Measurements from ENCODE around the gene PANK2. TPM values are rescaled to one million over a fixed set of nuclear protein-coding genes. Genes with fewer than 3 reads are reported as not detected.

The PANK2 gene
- total RNA-seq, 3 donors from 2014 or later = 27.6 to 42.3 (median 29.6) TPM

DNA sequence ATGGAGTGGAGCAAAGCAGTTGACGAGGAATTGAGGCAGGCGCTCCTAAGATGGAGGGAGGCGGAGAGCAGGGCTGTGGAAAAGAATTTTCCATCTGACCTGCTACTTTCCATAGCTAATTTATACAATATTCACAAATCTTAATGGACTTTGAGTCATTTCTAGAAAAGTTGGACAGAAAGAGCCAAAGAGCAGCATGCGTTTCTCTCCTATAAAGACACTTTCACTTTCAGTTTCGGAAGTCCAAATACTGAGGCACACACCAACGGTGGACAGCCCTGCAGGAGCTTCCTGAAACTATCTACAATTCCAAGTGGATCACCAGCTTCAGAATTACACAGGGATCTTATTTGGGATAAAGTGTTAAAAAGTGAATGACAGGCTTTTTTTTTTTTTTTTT is 43.5 kb downstream of the PANK2 start:
- peak; percentile 56 for ATAC-seq
- intact Hi-C loops (cut with DNase I, micrococcal nuclease) = no loop called here
- Histone ChIP-seq H3K4me1 (ENCODE audit: low read depth) (no peaks in the 10 kb centered on the region), H3K36me3 (ENCODE audit: low read depth) (no peaks in the 10 kb centered on the region), H3K4me3 (no peak overlapping the region), H3K9me3 (no peaks in the 10 kb centered on the region)
- TF ChIP-seq, protein P1, sequence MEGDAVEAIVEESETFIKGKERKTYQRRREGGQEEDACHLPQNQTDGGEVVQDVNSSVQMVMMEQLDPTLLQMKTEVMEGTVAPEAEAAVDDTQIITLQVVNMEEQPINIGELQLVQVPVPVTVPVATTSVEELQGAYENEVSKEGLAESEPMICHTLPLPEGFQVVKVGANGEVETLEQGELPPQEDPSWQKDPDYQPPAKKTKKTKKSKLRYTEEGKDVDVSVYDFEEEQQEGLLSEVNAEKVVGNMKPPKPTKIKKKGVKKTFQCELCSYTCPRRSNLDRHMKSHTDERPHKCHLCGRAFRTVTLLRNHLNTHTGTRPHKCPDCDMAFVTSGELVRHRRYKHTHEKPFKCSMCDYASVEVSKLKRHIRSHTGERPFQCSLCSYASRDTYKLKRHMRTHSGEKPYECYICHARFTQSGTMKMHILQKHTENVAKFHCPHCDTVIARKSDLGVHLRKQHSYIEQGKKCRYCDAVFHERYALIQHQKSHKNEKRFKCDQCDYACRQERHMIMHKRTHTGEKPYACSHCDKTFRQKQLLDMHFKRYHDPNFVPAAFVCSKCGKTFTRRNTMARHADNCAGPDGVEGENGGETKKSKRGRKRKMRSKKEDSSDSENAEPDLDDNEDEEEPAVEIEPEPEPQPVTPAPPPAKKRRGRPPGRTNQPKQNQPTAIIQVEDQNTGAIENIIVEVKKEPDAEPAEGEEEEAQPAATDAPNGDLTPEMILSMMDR (IDR thresholded peaks at IDR 0.05) = no peak
- no peak for DNase-seq

DNA sequence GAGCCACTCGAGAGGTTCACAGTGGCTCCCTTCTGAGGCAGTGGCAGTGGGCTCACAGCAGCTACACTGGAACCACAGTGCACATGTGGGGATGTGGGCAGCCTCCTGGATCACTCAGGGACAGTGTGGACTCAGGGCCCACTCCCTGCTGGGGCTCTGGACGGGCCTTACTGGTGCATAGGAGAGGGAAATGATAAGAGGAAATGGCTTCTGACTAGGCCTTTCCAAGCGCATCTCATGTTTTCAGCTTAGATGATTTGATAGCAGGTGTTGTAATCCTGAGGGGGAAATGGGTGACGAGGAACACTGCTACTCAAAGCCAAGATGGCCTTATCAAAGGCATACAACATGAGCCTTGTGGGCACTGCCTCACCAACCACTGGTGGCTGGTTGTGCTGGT is 44.0 kb downstream of the PANK2 start:
- ATAC-seq (peak; percentile 7), DNase-seq (no peak)
- no peaks in the 10 kb centered on the region for H3K4me1 ChIP-seq (ENCODE audit: low read depth)
- no peaks in the 10 kb centered on the region for H3K36me3 ChIP-seq (ENCODE audit: low read depth)
- intact Hi-C loops (cut with DNase I, micrococcal nuclease) = no loop called here
- H3K9me3 ChIP-seq = no peaks in the 10 kb centered on the region
- H3K4me3 ChIP-seq = no peak overlapping the region
- TF ChIP-seq, protein P1 (IDR thresholded peaks at IDR 0.05) = no peak

DNA sequence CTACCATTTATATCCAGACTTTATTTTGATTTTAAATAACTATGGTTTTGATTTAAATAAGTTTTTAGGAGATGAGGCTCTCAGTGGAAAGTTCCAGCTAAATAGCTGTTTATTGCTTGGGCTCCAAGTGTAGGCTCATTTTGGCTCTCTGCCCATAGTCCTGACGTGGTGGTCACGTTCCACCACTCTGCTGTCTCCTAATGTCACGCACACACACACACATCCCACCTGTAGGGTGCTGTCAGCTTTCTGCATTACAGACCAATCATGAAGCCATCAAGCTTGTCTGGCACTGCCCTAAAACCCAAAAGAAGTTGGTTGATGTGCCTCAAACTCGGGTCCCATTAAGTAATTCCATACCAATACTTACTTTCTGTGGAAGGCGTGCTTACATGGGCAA is 45.4 kb downstream of the PANK2 start:
- intact Hi-C loops (cut with DNase I, micrococcal nuclease) = no loop called here
- H3K4me1 ChIP-seq (ENCODE audit: low read depth) = no peaks in the 10 kb centered on the region
- no peaks in the 10 kb centered on the region for H3K9me3 ChIP-seq
- TF ChIP-seq, protein P1 (IDR thresholded peaks at IDR 0.05) = no peak
- ATAC-seq (no peak), DNase-seq (no peak)
- no peaks in the 10 kb centered on the region for H3K36me3 ChIP-seq (ENCODE audit: low read depth)
- H3K4me3 ChIP-seq = no peak overlapping the region

DNA sequence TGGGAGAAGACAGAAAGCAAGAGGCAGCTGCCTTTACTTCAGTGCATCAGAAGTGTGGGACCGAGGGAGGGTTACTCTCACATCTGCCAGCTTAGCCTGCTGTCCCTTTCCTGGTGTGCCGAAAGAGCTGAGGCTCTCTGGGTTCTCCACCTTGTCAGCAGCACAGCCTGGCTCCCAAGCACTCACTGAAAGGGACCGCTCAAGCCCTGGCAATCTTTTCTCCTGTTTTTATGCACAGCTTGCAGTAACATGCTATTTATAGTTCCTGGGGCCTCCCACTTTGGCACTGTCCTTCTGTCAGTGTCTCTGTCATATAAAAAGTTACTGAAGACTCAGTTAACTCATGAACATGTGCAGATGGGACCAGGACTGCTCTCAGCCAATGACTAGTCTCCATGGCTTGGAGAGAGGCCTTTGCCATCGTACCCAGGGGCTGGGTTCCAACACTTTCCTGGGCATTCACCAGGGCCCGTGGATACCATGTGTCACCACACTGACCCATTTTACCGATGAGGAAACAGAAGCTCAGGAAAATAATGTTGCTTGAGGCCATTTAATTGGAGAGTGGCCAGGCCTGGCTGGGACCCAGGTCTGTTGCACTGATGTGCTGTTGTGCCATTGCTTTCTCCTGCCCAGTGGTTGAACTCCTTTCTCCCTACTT is 46.2 kb downstream of the PANK2 start:
- no peaks in the 10 kb centered on the region for H3K36me3 ChIP-seq (ENCODE audit: low read depth)
- TF ChIP-seq, protein P1 (IDR thresholded peaks at IDR 0.05) = no peak
- H3K4me1 ChIP-seq (ENCODE audit: low read depth) = no peaks in the 10 kb centered on the region
- no peak for DNase-seq
- intact Hi-C loops (cut with DNase I, micrococcal nuclease) = no loop called here
- no peak overlapping the region for H3K4me3 ChIP-seq
- no peak for ATAC-seq
- no peaks in the 10 kb centered on the region for H3K9me3 ChIP-seq

DNA sequence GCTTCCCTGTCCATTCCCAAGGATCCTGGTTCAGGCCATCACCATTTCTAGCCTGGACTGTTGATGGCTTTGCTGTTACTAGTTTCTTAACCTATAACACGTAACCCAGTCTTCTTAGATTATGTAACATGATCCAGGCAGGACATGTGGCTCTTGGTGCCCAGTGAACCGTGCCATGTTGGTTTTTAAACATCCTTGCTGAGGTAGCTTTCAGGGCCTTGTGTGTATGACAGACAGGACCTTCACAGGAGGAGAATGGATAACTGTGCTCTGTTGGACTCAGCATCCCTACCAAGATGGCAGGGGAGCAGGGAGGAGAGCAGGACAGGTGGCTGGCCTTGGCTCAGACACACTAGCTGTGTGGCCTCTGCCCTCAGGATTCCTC is 46.8 kb downstream of the PANK2 start:
- Histone ChIP-seq H3K9me3 (no peaks in the 10 kb centered on the region), H3K4me1 (ENCODE audit: low read depth) (no peaks in the 10 kb centered on the region), H3K4me3 (no peak overlapping the region), H3K36me3 (ENCODE audit: low read depth) (no peaks in the 10 kb centered on the region)
- ATAC-seq = no peak
- no peak for DNase-seq
- TF ChIP-seq, protein P1 (IDR thresholded peaks at IDR 0.05) = no peak
- intact Hi-C loops (cut with DNase I, micrococcal nuclease) = no loop called here

DNA sequence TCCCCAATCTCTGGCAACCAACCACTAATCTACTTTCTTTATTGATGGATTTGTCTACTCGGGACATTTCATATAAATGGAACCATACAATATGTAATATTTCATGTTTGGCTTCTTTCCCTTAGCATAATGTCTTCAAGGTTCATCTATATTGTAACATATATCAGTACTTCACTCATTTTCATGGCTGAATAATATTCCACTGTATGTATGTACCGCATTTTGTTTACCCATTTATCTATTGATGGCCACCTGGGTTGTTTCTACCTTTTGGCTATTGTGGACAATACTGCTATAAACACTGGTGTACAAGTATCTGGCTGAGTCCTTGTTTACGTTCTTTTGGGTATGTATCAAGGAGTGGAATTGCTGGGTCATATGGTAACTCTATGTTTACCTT is 48.4 kb downstream of the PANK2 start:
- intact Hi-C loops (cut with DNase I, micrococcal nuclease) = no loop called here
- Histone ChIP-seq H3K4me1 (ENCODE audit: low read depth) (no peaks in the 10 kb centered on the region), H3K9me3 (no peaks in the 10 kb centered on the region), H3K4me3 (no peak overlapping the region), H3K36me3 (ENCODE audit: low read depth) (no peaks in the 10 kb centered on the region)
- TF ChIP-seq, protein P1 (IDR thresholded peaks at IDR 0.05) = no peak
- ATAC-seq (no peak), DNase-seq (no peak)

Data from mucosa of descending colon (tissue), 3 donors.